HFF-Myc (cell line): Measurements from ENCODE around the gene MEGF11.

Experiments
- DNase-seq: peaks from one replicate; pipeline ENCODE4 v3.0.0-alpha.2; 2011; ENCODE audit warnings: low read depth; ENCODE audit errors: extremely low read depth
- H3K4me3 ChIP-seq: replicated peaks from 2 replicates; pipeline ENCODE4 v1.5.1; 2011; ENCODE audit warnings: low read depth, mild to moderate bottlenecking, control low read depth, low read length
- TF ChIP-seq, protein P1 (sequence below): IDR thresholded peaks from 2 replicates; pipeline ENCODE4 v1.5.1; 2012; ENCODE audit warnings: mild to moderate bottlenecking, low read depth, low read length, control low read depth; ENCODE audit errors: missing control alignments

MEGF11 gene

DNA sequence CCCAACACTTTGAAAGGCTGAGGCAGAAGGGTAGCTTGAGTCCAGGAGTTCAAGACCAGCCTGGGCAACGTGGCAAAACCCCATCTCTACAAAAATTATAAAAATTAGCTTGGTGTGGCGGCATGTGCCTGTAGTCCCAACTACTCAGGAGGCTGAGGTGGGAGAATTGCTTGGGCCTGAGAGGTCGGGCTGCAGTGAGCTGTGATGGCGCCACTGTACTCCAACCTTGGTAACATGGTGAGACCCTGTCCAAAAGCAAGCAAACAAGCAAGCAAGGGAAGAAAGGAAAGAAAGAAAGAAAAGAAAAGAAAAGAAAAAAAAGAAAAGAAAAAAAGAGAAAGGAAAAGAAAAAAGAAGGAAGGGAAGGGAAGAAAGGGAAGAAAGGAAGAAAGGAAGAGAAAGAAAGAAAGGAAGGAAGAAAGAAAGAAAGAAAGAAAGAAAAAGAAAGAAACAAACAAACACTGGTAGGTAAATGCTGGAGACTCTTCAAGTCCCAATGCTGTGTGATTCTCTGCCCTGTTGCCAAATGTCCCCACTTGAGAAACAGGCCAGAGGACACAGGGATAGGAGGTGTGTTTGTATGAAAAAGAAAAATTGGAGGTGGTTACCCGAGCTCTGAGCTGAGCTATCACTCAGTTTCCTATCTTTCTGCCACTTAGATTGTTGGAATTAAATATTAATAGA, 263.1 kb downstream of the MEGF11 start:
- no peak overlapping the region for H3K4me3 ChIP-seq
- TF ChIP-seq, protein P1, sequence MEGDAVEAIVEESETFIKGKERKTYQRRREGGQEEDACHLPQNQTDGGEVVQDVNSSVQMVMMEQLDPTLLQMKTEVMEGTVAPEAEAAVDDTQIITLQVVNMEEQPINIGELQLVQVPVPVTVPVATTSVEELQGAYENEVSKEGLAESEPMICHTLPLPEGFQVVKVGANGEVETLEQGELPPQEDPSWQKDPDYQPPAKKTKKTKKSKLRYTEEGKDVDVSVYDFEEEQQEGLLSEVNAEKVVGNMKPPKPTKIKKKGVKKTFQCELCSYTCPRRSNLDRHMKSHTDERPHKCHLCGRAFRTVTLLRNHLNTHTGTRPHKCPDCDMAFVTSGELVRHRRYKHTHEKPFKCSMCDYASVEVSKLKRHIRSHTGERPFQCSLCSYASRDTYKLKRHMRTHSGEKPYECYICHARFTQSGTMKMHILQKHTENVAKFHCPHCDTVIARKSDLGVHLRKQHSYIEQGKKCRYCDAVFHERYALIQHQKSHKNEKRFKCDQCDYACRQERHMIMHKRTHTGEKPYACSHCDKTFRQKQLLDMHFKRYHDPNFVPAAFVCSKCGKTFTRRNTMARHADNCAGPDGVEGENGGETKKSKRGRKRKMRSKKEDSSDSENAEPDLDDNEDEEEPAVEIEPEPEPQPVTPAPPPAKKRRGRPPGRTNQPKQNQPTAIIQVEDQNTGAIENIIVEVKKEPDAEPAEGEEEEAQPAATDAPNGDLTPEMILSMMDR, result no peak
- no peak for DNase-seq

- H3K4me3 ChIP-seq, result no peak overlapping the region
- TF ChIP-seq, protein P1, result no peak
Observed at GRCh38 chr15:65987100-65987499, 266.4 kb downstream of the MEGF11 start.

DNA sequence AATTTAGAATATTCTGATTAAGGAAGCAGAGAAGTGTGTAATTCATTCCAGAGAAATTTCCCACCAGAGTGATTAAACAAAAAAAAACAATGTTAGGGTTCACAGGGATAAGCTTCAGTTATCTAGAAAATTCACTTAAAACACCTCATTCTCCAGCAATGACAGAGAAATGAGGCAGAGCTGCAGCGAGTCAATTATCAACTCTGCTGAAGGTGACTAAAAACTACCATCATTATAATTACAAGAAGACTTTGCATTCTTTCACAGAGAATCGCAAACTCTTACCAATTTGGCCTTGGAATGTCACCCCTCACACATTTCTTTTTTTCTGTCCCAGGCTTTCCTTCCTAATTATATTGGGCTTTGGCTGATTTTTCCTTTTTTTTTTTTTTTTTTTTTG, 267.1 kb downstream of the MEGF11 start:
- no peak overlapping the region for H3K4me3 ChIP-seq
- TF ChIP-seq, protein P1, result no peak
- no peak for DNase-seq

More at GRCh38 chr15:65987100-65987499, 266.4 kb downstream of the MEGF11 start:
- DNase-seq, result no peak

DNA sequence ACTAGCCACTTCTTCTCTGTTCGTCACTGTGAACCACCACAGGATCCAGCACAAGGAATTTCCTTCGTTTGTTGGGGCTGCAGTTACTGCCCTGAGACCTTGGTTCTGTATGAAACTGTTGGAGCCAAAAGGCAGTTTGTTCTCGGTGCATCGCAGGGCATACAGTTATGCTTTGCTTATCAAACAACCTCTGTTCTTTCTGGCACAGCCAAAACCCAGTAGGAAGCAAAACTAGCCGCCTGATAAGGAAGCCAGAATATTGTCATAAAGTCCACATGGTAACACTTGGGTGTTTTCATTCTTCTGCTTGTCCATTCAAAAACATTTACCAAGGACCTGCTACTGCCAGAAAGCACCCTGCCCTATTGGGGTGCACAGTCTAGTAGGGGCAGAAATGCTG, 268.2 kb downstream of the MEGF11 start:
- H3K4me3 ChIP-seq, result no peak overlapping the region
- TF ChIP-seq, protein P1, result no peak
- no peak for DNase-seq

- H3K4me3 ChIP-seq, result no peak overlapping the region
- TF ChIP-seq, protein P1, result no peak
- DNase-seq, result no peak
Observed at GRCh38 chr15:65982627-65983322, 270.8 kb downstream of the MEGF11 start.

DNA sequence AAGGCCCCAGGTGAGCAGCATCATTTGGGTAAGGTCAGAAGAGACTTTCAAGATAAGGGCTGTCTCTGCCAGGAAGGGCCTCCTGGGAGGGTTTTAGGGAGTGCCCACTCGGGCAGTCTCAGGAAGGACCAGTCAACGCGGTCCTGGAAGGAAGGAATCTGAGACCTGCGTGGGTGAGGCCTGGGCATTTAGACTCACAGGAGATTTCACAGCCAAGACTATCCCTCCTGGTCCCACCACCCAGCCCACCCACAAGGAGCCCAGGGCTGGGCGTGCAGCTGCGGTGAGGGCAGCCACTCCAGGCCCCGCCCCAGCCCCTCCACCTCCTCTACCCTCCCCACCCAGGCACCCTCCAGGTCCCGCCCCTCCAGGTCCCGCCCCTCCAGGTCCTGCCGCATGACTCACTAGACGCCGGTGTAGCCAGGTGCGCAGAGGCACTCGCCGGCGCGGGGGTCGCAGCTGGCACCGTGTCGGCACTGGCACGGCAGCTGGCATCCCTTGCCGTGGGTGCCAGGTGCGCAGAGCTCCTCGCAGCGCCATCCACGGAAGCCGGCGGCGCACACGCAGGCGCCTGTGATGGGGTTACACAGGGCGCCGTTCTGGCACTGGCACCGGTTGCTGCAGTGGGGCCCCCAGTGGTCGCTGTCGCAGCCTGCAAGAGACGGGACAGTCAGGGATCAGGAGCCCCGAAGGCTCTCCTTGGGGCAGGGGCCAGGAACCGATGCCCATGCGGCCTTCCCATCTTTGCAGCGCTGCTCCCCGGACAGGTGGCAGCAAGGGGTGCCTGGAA, 271.5 kb downstream of the MEGF11 start:
- H3K4me3 ChIP-seq, result no peak overlapping the region
- no peak for DNase-seq
- TF ChIP-seq, protein P1, result no peak
